Epithelial cell of esophagus (primary cell): Measurements from ENCODE around the gene CDC42.

Experiments
- DNase-seq: peaks from one replicate; pipeline ENCODE4 v3.0.0; 2010; ENCODE audit warnings: low read depth
- H3K4me3 ChIP-seq: 2 replicates; pipeline ENCODE4 v1.5.1; 2011; ENCODE audit warnings: mild to moderate bottlenecking, low read length, control low read depth
- TF ChIP-seq, protein P1 (sequence below): IDR thresholded peaks from 2 replicates; pipeline ENCODE4 v1.5.1; 2011; ENCODE audit warnings: low read depth, mild to moderate bottlenecking, low read length, control low read depth, inconsistent platforms; ENCODE audit not compliant: insufficient read depth; ENCODE audit errors: missing control alignments

Gene CDC42

GRCh38 chr1:22096463-22096862 lies 44.0 kb downstream of the CDC42 start:
- TF ChIP-seq, protein P1, sequence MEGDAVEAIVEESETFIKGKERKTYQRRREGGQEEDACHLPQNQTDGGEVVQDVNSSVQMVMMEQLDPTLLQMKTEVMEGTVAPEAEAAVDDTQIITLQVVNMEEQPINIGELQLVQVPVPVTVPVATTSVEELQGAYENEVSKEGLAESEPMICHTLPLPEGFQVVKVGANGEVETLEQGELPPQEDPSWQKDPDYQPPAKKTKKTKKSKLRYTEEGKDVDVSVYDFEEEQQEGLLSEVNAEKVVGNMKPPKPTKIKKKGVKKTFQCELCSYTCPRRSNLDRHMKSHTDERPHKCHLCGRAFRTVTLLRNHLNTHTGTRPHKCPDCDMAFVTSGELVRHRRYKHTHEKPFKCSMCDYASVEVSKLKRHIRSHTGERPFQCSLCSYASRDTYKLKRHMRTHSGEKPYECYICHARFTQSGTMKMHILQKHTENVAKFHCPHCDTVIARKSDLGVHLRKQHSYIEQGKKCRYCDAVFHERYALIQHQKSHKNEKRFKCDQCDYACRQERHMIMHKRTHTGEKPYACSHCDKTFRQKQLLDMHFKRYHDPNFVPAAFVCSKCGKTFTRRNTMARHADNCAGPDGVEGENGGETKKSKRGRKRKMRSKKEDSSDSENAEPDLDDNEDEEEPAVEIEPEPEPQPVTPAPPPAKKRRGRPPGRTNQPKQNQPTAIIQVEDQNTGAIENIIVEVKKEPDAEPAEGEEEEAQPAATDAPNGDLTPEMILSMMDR: no peak
- DNase-seq: no peak
- H3K4me3 ChIP-seq: no peak overlapping the region

GRCh38 chr1:22098752-22099151 lies 46.2 kb downstream of the CDC42 start:
- DNase-seq: no peak
- H3K4me3 ChIP-seq: no peak overlapping the region
- TF ChIP-seq, protein P1: no peak

- H3K4me3 ChIP-seq: no peak overlapping the region
- TF ChIP-seq, protein P1: no peak
- no peak for DNase-seq
Measured at GRCh38 chr1:22100168-22100567, 47.7 kb downstream of the CDC42 start.

GRCh38 chr1:22101199-22101598 lies 48.7 kb downstream of the CDC42 start:
- TF ChIP-seq, protein P1: no peak
- DNase-seq: no peak
- no peak overlapping the region for H3K4me3 ChIP-seq

- TF ChIP-seq, protein P1: no peak
Measured at GRCh38 chr1:22101995-22102394, 49.5 kb downstream of the CDC42 start.

GRCh38 chr1:22102746-22103145 lies 50.2 kb downstream of the CDC42 start:
- DNase-seq: no peak
- H3K4me3 ChIP-seq: no peak overlapping the region
- TF ChIP-seq, protein P1: no peak

More at GRCh38 chr1:22101995-22102394, 49.5 kb downstream of the CDC42 start:
- H3K4me3 ChIP-seq: no peak overlapping the region
- DNase-seq: no peak

DNA sequence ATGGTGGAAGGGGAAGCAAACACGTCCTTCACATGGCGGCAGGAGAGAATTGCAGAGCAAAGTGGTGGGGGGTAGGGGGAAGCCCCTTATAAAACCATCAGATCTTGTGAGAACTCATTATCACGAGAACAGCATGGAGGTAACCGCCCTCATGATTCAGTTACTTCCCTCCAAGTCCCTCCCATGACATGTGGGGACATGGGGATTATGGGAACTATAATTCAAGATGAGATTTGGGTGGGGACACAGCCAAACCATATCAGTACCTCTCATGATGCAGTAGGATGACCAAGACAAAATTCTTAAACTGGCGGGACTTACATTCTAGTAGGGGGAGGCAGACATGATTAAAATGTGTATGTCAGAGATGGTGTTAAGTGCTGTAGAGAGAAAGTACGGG lies 51.6 kb downstream of the CDC42 start:
- DNase-seq: no peak
- no peak overlapping the region for H3K4me3 ChIP-seq
- TF ChIP-seq, protein P1: no peak
